ENCODE data around the gene CDKN1A.

Gene CDKN1A

GRCh38 chr6:36656441-36656840 lies 22.1 kb upstream of the CDKN1A start:
- no peak for FAIRE-seq

DNA sequence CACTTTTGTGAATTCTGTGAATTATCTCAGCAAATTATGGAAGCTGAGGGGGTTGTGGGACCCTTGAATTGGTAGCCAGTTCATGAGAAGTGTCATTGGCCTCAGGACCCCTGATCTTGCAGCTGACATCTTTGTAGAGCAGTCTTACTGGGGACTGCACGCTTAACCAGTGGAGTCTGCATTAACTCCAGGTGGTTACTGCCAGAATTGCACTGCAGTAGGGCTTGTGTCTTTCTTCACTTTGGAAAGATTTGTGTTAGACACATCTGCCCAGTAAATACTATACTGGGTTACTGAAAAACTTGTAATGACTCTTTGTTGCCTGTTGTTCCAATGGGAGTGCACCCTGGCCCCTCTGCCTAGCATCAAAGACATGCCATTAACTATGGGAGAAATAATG lies 21.2 kb upstream of the CDKN1A start:
- no peak for FAIRE-seq

GRCh38 chr6:36657942-36658544 lies 20.5 kb upstream of the CDKN1A start:
- FAIRE-seq, result no peak

DNA sequence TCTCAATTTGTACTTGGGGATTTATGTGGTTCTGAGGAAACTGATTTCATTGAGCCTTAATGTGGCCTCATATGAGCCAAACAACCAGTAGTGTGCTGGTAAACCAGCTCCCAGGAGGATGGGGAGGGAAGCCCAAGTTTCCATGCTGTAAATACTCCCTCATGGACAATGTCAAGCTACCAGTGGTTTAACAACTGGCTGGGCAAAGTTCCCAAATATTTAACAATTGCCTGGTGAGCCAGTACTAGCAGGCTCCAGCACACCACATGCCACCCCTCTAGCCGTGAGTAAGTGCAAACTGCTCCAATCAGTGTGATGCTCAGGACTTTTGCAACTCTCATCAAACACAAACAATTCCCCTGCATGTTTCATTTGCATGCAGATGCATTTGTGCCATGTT lies 19.2 kb upstream of the CDKN1A start:
- FAIRE-seq, result no peak

GRCh38 chr6:36660771-36661471 lies 17.6 kb upstream of the CDKN1A start:
- FAIRE-seq, result no peak

DNA sequence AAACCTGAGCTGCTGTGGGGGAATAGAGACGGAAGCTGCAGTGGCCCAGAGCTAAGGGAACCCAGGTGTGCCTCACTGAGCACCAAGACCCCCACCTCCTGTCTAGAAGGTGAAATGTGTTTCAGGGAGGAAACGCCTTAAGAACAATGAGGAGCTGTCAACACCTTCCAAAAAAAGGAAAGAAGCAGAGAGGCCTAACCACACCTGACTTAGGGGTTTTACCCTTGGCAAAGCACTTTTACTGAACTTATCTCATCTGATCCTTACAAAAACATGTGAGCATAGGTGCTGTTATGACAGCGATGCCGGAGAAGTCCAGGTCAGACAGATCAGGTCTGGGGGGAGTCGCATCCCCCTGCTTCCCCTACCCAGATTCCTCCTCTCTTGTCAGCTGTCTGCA lies 16.1 kb upstream of the CDKN1A start:
- FAIRE-seq, result no peak

GRCh38 chr6:36662827-36663256 lies 15.7 kb upstream of the CDKN1A start:
- FAIRE-seq, result no peak

GRCh38 chr6:36663504-36664446 lies 14.7 kb upstream of the CDKN1A start:
- no peak for FAIRE-seq

DNA sequence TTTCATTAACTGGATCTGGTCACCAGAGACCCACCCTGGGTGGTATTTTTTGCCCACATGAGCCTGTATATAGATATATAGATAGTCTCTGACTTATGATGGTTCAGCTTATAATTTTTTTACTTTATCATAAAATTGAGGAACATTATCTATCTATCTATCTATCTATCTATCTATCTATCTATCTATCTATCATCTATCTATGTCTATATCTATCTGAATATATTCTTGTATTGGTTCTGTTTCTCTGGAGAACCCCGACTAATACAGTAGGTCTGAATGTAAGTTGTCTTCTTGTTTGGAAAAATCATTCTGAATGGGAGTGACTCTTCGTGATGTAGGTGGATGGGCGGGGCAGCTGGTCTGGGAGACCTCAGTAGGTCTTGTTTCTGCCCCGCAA lies 13.3 kb upstream of the CDKN1A start:
- FAIRE-seq, result no peak

- FAIRE-seq, result no peak
Measured at GRCh38 chr6:36666287-36666686, 12.2 kb upstream of the CDKN1A start.

DNA sequence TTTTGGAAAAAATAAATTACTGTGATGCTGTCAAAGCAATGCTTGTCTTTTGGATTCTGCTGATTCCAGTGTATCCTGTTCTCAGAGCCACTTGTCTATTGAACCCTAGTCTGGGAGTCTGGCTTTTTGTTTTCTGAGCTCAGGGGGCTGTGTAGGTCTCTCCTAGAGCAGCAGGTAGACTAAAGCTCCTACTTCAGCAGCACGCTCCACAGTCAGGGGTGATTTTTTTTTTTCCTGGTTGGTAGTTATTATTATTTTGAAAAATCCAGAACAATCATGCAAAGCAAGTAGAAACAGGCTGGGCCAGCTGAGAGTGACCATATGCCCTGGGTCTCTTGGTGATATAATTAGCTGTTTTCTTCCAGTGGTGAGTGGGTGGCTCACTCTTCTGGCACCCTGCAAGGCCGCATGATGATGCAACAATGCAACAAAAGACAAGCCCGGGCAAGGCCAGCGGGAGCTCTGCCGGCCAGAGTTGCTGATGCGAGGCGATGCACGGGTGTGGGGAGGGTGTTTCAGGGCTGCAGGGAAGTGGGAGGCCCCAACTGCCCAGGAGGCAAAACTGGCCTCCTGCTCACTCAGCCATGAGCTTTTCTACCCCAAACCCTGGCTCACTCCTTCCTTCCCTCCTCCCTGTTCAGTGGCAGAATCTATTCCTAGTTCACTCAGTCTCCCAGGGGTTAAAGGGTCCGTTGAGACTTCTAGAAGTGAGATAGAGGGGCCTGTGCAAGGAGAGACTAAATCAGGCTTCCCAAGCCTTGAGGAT lies 11.5 kb upstream of the CDKN1A start:
- no peak for FAIRE-seq

DNA sequence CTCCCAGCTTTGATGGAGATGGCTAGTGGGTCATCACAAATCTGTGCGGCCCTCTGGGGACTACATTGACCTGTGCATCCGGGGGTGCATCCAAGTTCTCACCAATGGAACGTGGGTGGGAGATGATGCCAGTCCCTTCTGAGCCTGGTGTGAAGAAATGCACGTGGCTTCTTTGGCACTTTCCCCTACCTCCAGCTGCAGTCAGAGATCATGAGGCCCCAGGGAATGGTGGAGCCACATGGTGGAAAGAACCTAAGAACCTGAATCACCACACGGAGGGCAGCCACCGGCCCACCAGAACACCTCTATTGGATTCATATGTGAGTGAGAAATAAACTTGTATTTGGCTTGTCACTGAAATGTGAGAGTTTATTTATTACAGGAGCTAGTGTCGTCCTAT lies 9.9 kb upstream of the CDKN1A start:
- FAIRE-seq, result no peak

DNA sequence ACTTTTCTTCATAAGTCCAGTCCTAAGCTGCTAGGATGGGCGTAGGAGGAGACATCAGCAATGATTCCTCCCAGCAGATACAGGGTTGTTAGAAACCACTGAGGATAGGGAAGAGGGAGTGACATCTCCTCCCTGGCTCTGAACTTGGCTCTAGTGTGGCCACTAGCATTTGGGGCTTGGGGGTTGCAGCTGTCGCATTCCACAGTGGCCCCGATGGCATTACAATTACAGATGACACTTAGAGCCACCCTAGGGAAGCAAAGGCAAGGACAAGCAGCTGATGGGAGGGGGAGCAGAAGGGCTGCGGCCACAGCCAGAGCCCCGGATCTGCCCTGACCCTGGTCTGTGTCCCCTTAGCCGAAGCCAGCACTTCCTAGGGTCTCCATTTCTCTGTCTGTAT lies 9.5 kb upstream of the CDKN1A start:
- FAIRE-seq, result no peak

- FAIRE-seq, result no peak
Measured at GRCh38 chr6:36670271-36670670, 8.2 kb upstream of the CDKN1A start.

DNA sequence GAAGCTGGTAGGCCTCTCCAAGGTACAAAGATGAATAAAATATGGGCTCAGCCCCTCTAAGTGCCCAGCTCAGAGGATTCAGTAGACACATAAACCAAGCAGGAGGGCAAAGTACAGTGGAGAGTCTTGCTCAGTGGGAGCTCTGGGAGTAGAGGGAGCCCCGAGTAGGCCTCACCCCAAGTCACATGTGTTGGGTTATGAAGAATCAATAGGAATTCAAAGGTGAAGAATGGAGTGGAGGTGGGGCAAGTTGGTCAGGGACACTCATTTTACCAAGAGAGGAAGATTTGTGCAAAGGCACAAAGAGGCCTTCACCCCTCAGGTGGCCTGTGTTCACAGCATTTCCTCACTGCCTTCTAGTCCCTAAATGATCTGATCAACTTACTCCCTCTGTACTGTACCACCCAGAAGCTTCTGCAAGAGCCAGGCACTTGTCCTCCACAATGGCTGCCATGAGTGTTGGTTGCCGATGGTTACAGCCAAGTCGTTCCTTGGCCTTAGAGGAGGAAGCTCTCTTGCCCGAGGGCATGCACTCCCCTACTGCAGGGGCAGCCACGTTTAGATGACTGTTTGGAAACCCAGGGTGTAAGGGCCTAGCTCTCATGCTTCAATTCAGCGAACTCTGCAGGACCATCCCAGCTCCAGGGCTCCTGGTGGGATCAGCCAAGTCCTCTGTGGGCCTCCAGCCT lies 6.7 kb upstream of the CDKN1A start:
- no peak for FAIRE-seq

- FAIRE-seq, result no peak
Measured at GRCh38 chr6:36673882-36674281, 4.6 kb upstream of the CDKN1A start.

GRCh38 chr6:36674942-36675341 lies 3.6 kb upstream of the CDKN1A start:
- FAIRE-seq, result no peak

GRCh38 chr6:36676141-36677058 lies 2.1 kb upstream of the CDKN1A start:
- FAIRE-seq, result no peak

DNA sequence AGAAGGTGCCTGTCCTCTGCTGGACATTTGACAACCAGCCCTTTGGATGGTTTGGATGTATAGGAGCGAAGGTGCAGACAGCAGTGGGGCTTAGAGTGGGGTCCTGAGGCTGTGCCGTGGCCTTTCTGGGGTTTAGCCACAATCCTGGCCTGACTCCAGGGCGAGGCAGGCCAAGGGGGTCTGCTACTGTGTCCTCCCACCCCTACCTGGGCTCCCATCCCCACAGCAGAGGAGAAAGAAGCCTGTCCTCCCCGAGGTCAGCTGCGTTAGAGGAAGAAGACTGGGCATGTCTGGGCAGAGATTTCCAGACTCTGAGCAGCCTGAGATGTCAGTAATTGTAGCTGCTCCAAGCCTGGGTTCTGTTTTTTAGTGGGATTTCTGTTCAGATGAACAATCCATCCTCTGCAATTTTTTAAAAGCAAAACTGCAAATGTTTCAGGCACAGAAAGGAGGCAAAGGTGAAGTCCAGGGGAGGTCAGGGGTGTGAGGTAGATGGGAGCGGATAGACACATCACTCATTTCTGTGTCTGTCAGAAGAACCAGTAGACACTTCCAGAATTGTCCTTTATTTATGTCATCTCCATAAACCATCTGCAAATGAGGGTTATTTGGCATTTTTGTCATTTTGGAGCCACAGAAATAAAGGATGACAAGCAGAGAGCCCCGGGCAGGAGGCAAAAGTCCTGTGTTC lies 1.3 kb upstream of the CDKN1A start:
- FAIRE-seq, result no peak

GRCh38 chr6:36677753-36678487 lies 594 bp upstream of the CDKN1A start:
- no peak for FAIRE-seq

Data from A204.1 (cell line).